ENCODE measurements around the gene R3HDM2. TPM values are rescaled to one million over a fixed set of nuclear protein-coding genes. Genes with fewer than 3 reads are reported as not detected.

The R3HDM2 gene
- total RNA-seq, 2 donors from 2014 or later = 78.9 to 79.1 TPM

- peak in 1 of 2 donors; percentile 63 for ATAC-seq (replicated peaks in 1 of 2)
Observed at GRCh38 chr12:57389033-57389432, 41.8 kb downstream of the R3HDM2 start.

GRCh38 chr12:57388425-57388824, 42.4 kb downstream of the R3HDM2 start:
- Mint-ChIP-seq H3K27me3 (ENCODE audit: low read depth) (no peaks in the 10 kb centered on the region), H3K36me3 (ENCODE audit: insufficient read depth in 2 of 2) (peaks cover 1 to 5% of the 10 kb centered on the region in 2 donors), H3K4me1 (ENCODE audit: low read depth) (peaks cover 9% of the 10 kb centered on the region), H3K9me3 (no peaks in the 10 kb centered on the region), H3K27ac (peak overlapping the region; percentile 34), H3K4me3 (no peak overlapping the region)
- no peak for DNase-seq
- ATAC-seq (replicated peaks in 1 of 2) = no peak

More at GRCh38 chr12:57389033-57389432, 41.8 kb downstream of the R3HDM2 start:
- no peak for DNase-seq
- Mint-ChIP-seq H3K27ac (peak overlapping the region; percentile 36), H3K27me3 (ENCODE audit: low read depth) (no peaks in the 10 kb centered on the region), H3K4me3 (no peak overlapping the region), H3K4me1 (ENCODE audit: low read depth) (peaks cover 9% of the 10 kb centered on the region), H3K36me3 (ENCODE audit: insufficient read depth in 2 of 2) (peaks cover 1 to 9% of the 10 kb centered on the region in 2 donors), H3K9me3 (no peaks in the 10 kb centered on the region)

- Mint-ChIP-seq H3K27me3 (ENCODE audit: low read depth) (no peaks in the 10 kb centered on the region), H3K4me1 (ENCODE audit: low read depth) (peaks cover 16% of the 10 kb centered on the region), H3K4me3 (no peak overlapping the region), H3K36me3 (ENCODE audit: insufficient read depth in 2 of 2) (peaks cover 1 to 4% of the 10 kb centered on the region in 2 donors), H3K9me3 (no peaks in the 10 kb centered on the region), H3K27ac (no peak overlapping the region)
- no peak for ATAC-seq (replicated peaks in 1 of 2)
- no peak for DNase-seq
Observed at GRCh38 chr12:57386187-57386720, 44.6 kb downstream of the R3HDM2 start.

- no peak overlapping the region for H3K4me3 Mint-ChIP-seq
- H3K36me3 Mint-ChIP-seq (ENCODE audit: insufficient read depth in 2 of 2) = peaks cover 1 to 8% of the 10 kb centered on the region in 2 donors
- peaks cover 22% of the 10 kb centered on the region for H3K4me1 Mint-ChIP-seq (ENCODE audit: low read depth)
- H3K27ac Mint-ChIP-seq = no peak overlapping the region
- H3K27me3 Mint-ChIP-seq (ENCODE audit: low read depth) = no peaks in the 10 kb centered on the region
- no peak for ATAC-seq (replicated peaks in 1 of 2)
- H3K9me3 Mint-ChIP-seq = no peaks in the 10 kb centered on the region
- DNase-seq = no peak
Observed at GRCh38 chr12:57385586-57385985, 45.3 kb downstream of the R3HDM2 start.

- Mint-ChIP-seq H3K27me3 (ENCODE audit: low read depth) (no peaks in the 10 kb centered on the region), H3K36me3 (ENCODE audit: insufficient read depth in 2 of 2) (peaks cover 0 to 6% of the 10 kb centered on the region in 2 donors), H3K27ac (no peak overlapping the region), H3K4me3 (no peak overlapping the region), H3K4me1 (ENCODE audit: low read depth) (peaks cover 24% of the 10 kb centered on the region), H3K9me3 (no peaks in the 10 kb centered on the region)
- DNase-seq (no peak), ATAC-seq (replicated peaks in 1 of 2) (no peak)
Observed at GRCh38 chr12:57384478-57384877, 46.4 kb downstream of the R3HDM2 start.

- no peaks in the 10 kb centered on the region for H3K9me3 Mint-ChIP-seq
- no peak overlapping the region for H3K4me3 Mint-ChIP-seq
- peak; percentile 42 to 55 for ATAC-seq (replicated peaks in 1 of 2)
- H3K27me3 Mint-ChIP-seq (ENCODE audit: low read depth) = no peaks in the 10 kb centered on the region
- H3K27ac Mint-ChIP-seq = peak overlapping the region; percentile 57
- H3K36me3 Mint-ChIP-seq (ENCODE audit: insufficient read depth in 2 of 2) = peaks cover 0 to 8% of the 10 kb centered on the region in 2 donors
- DNase-seq = no peak
- peaks cover 31% of the 10 kb centered on the region for H3K4me1 Mint-ChIP-seq (ENCODE audit: low read depth)
Observed at GRCh38 chr12:57381693-57382220, 49.1 kb downstream of the R3HDM2 start.

GRCh38 chr12:57380300-57380699, 50.5 kb downstream of the R3HDM2 start:
- DNase-seq (no peak), ATAC-seq (replicated peaks in 1 of 2) (no peak)
- no peaks in the 10 kb centered on the region for H3K9me3 Mint-ChIP-seq
- H3K36me3 Mint-ChIP-seq (ENCODE audit: insufficient read depth in 2 of 2) = peaks cover 0 to 8% of the 10 kb centered on the region in 2 donors
- H3K4me1 Mint-ChIP-seq (ENCODE audit: low read depth) = peaks cover 31% of the 10 kb centered on the region
- H3K27ac Mint-ChIP-seq = no peak overlapping the region
- H3K27me3 Mint-ChIP-seq (ENCODE audit: low read depth) = no peaks in the 10 kb centered on the region
- H3K4me3 Mint-ChIP-seq = no peak overlapping the region

GRCh38 chr12:57377103-57377840, 53.6 kb downstream of the R3HDM2 start:
- Mint-ChIP-seq H3K9me3 (no peaks in the 10 kb centered on the region), H3K4me1 (ENCODE audit: low read depth) (peaks cover 30% of the 10 kb centered on the region), H3K27ac (peak overlapping the region; percentile 11), H3K36me3 (ENCODE audit: insufficient read depth in 2 of 2) (peaks cover 0 to 8% of the 10 kb centered on the region in 2 donors), H3K27me3 (ENCODE audit: low read depth) (no peaks in the 10 kb centered on the region), H3K4me3 (no peak overlapping the region)
- peak in 1 of 2 donors; percentile 32 for ATAC-seq (replicated peaks in 1 of 2)
- no peak for DNase-seq

GRCh38 chr12:57372233-57372632, 58.6 kb downstream of the R3HDM2 start:
- Mint-ChIP-seq H3K27me3 (ENCODE audit: low read depth) (no peaks in the 10 kb centered on the region), H3K4me3 (no peak overlapping the region), H3K9me3 (peaks cover 0 to 2% of the 10 kb centered on the region in 2 donors), H3K36me3 (ENCODE audit: insufficient read depth in 2 of 2) (peaks cover 2 to 3% of the 10 kb centered on the region in 2 donors), H3K27ac (no peak overlapping the region), H3K4me1 (ENCODE audit: low read depth) (peaks cover 2% of the 10 kb centered on the region)
- DNase-seq (no peak), ATAC-seq (replicated peaks in 1 of 2) (no peak)

- no peak overlapping the region for H3K27ac Mint-ChIP-seq
- no peak for ATAC-seq (replicated peaks in 1 of 2)
- H3K4me1 Mint-ChIP-seq (ENCODE audit: low read depth) = no peaks in the 10 kb centered on the region
- H3K36me3 Mint-ChIP-seq (ENCODE audit: insufficient read depth in 2 of 2) = peaks cover 8 to 14% of the 10 kb centered on the region in 2 donors
- no peak overlapping the region for H3K4me3 Mint-ChIP-seq
- peaks cover 2 to 5% of the 10 kb centered on the region in 2 donors for H3K9me3 Mint-ChIP-seq
- no peaks in the 10 kb centered on the region for H3K27me3 Mint-ChIP-seq (ENCODE audit: low read depth)
- no peak for DNase-seq
Observed at GRCh38 chr12:57370696-57371095, 60.1 kb downstream of the R3HDM2 start.

- Mint-ChIP-seq H3K9me3 (peaks cover 2 to 5% of the 10 kb centered on the region in 2 donors), H3K27ac (no peak overlapping the region), H3K36me3 (ENCODE audit: insufficient read depth in 2 of 2) (peaks cover 8 to 14% of the 10 kb centered on the region in 2 donors), H3K27me3 (ENCODE audit: low read depth) (no peaks in the 10 kb centered on the region), H3K4me1 (ENCODE audit: low read depth) (no peaks in the 10 kb centered on the region), H3K4me3 (no peak overlapping the region)
- DNase-seq (no peak), ATAC-seq (replicated peaks in 1 of 2) (no peak)
Observed at GRCh38 chr12:57370072-57370471, 60.8 kb downstream of the R3HDM2 start.

GRCh38 chr12:57369202-57369601, 61.6 kb downstream of the R3HDM2 start:
- ATAC-seq (replicated peaks in 1 of 2) = no peak
- Mint-ChIP-seq H3K36me3 (ENCODE audit: insufficient read depth in 2 of 2) (peaks cover 8 to 14% of the 10 kb centered on the region in 2 donors), H3K4me1 (ENCODE audit: low read depth) (no peaks in the 10 kb centered on the region), H3K27ac (no peak overlapping the region), H3K9me3 (peaks cover 2 to 5% of the 10 kb centered on the region in 2 donors), H3K4me3 (no peak overlapping the region), H3K27me3 (ENCODE audit: low read depth) (no peaks in the 10 kb centered on the region)
- no peak for DNase-seq

- no peaks in the 10 kb centered on the region for H3K27me3 Mint-ChIP-seq (ENCODE audit: low read depth)
- peaks cover 2 to 5% of the 10 kb centered on the region in 2 donors for H3K9me3 Mint-ChIP-seq
- no peak overlapping the region for H3K4me3 Mint-ChIP-seq
- DNase-seq (no peak), ATAC-seq (replicated peaks in 1 of 2) (no peak)
- H3K36me3 Mint-ChIP-seq (ENCODE audit: insufficient read depth in 2 of 2) = peaks cover 8 to 14% of the 10 kb centered on the region in 2 donors
- H3K4me1 Mint-ChIP-seq (ENCODE audit: low read depth) = no peaks in the 10 kb centered on the region
- no peak overlapping the region for H3K27ac Mint-ChIP-seq
Observed at GRCh38 chr12:57368349-57369095, 62.3 kb downstream of the R3HDM2 start.

All from activated T-cell treated with anti-CD3 and anti-CD28 coated beads, Interleukin-2, amount 50 U/mL, for 72 hours (primary cell).